ENCODE measurements around the gene STARD5.

Gene STARD5

DNA sequence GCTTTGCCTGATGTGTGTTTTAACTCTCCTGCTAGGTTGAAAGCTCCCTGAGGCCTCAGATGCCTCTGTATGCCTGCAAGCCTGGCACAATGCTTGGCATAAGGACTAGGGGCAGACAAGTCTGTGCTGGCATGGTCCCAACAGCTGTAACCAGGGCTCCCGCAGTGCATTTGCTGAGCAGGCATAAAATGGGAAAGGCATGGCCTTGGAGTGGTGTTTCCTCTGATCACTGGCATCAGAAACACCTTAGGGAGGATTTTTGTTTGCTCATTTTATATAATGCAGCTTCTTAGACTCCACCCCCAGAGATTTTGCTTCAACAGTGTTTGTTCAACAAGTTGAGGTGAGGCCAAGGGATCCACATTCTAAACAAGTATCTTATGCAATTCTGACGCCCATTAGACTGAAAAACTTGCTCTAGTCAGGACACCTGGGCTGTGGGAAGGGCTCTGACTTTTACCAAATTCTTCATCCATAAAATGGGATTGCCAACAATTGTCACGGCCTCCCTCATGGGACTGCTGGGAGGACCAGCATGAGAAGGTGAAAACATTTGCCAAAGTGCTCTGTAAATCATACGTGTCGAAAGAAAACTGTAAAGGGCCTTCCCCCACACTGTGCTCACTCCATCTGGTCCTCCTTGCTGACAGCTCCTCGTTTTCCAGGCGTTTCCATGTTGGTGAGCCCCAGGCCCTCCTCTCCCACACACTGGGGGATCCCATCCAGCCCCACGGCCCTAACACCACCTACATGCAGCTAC lies 43.1 kb downstream of the STARD5 start:
- H3K27me3 ChIP-seq (ENCODE audit: insufficient read depth, poor library complexity, severe bottlenecking) = no peaks in the 10 kb centered on the region
- H3K27ac ChIP-seq (replicated peaks) = no peak overlapping the region
- DNase-seq (ENCODE audit: low read depth in 1 of 2, low spot score in 1 of 2) = no peak
- no peak overlapping the region for H3K4me3 ChIP-seq (replicated peaks; ENCODE audit: insufficient read depth, low read length)
- TF ChIP-seq, protein P1, sequence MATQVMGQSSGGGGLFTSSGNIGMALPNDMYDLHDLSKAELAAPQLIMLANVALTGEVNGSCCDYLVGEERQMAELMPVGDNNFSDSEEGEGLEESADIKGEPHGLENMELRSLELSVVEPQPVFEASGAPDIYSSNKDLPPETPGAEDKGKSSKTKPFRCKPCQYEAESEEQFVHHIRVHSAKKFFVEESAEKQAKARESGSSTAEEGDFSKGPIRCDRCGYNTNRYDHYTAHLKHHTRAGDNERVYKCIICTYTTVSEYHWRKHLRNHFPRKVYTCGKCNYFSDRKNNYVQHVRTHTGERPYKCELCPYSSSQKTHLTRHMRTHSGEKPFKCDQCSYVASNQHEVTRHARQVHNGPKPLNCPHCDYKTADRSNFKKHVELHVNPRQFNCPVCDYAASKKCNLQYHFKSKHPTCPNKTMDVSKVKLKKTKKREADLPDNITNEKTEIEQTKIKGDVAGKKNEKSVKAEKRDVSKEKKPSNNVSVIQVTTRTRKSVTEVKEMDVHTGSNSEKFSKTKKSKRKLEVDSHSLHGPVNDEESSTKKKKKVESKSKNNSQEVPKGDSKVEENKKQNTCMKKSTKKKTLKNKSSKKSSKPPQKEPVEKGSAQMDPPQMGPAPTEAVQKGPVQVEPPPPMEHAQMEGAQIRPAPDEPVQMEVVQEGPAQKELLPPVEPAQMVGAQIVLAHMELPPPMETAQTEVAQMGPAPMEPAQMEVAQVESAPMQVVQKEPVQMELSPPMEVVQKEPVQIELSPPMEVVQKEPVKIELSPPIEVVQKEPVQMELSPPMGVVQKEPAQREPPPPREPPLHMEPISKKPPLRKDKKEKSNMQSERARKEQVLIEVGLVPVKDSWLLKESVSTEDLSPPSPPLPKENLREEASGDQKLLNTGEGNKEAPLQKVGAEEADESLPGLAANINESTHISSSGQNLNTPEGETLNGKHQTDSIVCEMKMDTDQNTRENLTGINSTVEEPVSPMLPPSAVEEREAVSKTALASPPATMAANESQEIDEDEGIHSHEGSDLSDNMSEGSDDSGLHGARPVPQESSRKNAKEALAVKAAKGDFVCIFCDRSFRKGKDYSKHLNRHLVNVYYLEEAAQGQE (IDR thresholded peaks at IDR 0.05; ENCODE audit: insufficient replicate concordance, low read depth) = no peak

- DNase-seq (ENCODE audit: low read depth in 1 of 2, low spot score in 1 of 2) = no peak
- no peaks in the 10 kb centered on the region for H3K27me3 ChIP-seq (ENCODE audit: insufficient read depth, poor library complexity, severe bottlenecking)
- H3K27ac ChIP-seq (replicated peaks) = no peak overlapping the region
- no peak overlapping the region for H3K4me3 ChIP-seq (replicated peaks; ENCODE audit: insufficient read depth, low read length)
- TF ChIP-seq POLR2AphosphoS5 (IDR thresholded peaks at IDR 0.05; ENCODE audit: low read depth) (no peak), GABPA (IDR thresholded peaks at IDR 0.05; ENCODE audit: low read depth) (no peak), SPI1 (IDR thresholded peaks at IDR 0.05; ENCODE audit: borderline replicate concordance, low read depth) (no peak)
- TF ChIP-seq, protein P1 (IDR thresholded peaks at IDR 0.05; ENCODE audit: insufficient replicate concordance, low read depth) = no peak
- TF ChIP-seq, protein P2, sequence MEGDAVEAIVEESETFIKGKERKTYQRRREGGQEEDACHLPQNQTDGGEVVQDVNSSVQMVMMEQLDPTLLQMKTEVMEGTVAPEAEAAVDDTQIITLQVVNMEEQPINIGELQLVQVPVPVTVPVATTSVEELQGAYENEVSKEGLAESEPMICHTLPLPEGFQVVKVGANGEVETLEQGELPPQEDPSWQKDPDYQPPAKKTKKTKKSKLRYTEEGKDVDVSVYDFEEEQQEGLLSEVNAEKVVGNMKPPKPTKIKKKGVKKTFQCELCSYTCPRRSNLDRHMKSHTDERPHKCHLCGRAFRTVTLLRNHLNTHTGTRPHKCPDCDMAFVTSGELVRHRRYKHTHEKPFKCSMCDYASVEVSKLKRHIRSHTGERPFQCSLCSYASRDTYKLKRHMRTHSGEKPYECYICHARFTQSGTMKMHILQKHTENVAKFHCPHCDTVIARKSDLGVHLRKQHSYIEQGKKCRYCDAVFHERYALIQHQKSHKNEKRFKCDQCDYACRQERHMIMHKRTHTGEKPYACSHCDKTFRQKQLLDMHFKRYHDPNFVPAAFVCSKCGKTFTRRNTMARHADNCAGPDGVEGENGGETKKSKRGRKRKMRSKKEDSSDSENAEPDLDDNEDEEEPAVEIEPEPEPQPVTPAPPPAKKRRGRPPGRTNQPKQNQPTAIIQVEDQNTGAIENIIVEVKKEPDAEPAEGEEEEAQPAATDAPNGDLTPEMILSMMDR (IDR thresholded peaks at IDR 0.05; ENCODE audit: insufficient read depth, low read length) = no peak
These were observed 44.1 kb downstream of the STARD5 start for GRCh38 chr15:81279621-81280485.

- Histone ChIP-seq H3K27me3 (ENCODE audit: insufficient read depth, poor library complexity, severe bottlenecking) (no peaks in the 10 kb centered on the region), H3K4me3 (replicated peaks; ENCODE audit: insufficient read depth, low read length) (no peak overlapping the region), H3K27ac (replicated peaks) (no peak overlapping the region)
- no peak for DNase-seq (ENCODE audit: low read depth in 1 of 2, low spot score in 1 of 2)
- TF ChIP-seq, protein P2 (IDR thresholded peaks at IDR 0.05; ENCODE audit: insufficient read depth, low read length) = no peak
- TF ChIP-seq, protein P1 (IDR thresholded peaks at IDR 0.05; ENCODE audit: insufficient replicate concordance, low read depth) = no peak
These were observed 45.5 kb downstream of the STARD5 start for GRCh38 chr15:81278306-81279029.

All from HL-60 (cell line).